Stomach (tissue), 19 donors: ENCODE results near the gene GBE1. TPM values are rescaled to one million over a fixed set of nuclear protein-coding genes. Genes with fewer than 3 reads are reported as not detected.

Experiments
- DNase-seq, 2 donors: peaks; one replicate each; pipeline versions ENCODE4 v3.0.0 to v3.0.0-alpha.2; 2013 to 2019
- H3K27ac ChIP-seq, 5 donors: fragments of 200-600 bp in 4 of 5; sonication (generic) in 4 of 5; one replicate each; pipeline ENCODE4 v1.5.1; 2013 to 2019; ENCODE audit warnings: mild to moderate bottlenecking in 1 of 5, moderate library complexity in 1 of 5
- H3K27me3 ChIP-seq, 3 donors: fragments of 200-600 bp; sonication (generic); one replicate each; pipeline ENCODE4 v1.5.1; 2017 to 2019; ENCODE audit warnings: mixed run types in 1 of 3
- H3K36me3 ChIP-seq, 4 donors: fragments of 200-600 bp; sonication (generic); 1 replicate in 3 of 4; 2 replicates in 1 of 4; pipeline ENCODE4 v1.5.1; 2016 to 2019
- H3K4me1 ChIP-seq, 4 donors: fragments of 200-600 bp; sonication (generic); one replicate each; pipeline ENCODE4 v1.5.1; 2016 to 2019
- H3K4me3 ChIP-seq, 4 donors: fragments of 200-600 bp; sonication (generic) in 3 of 4; one replicate each; pipeline ENCODE4 v1.5.1; 2016 to 2019; ENCODE audit warnings: mild to moderate bottlenecking in 1 of 4
- H3K9me3 ChIP-seq, 4 donors: fragments of 200-600 bp; sonication (generic); one replicate each; pipeline ENCODE4 v1.5.1; 2016 to 2019
- EP300 ChIP-seq: sonication (generic); formaldehyde crosslinking; IDR thresholded peaks from one replicate; pipeline ENCODE4 v1.6.1; 2017; ENCODE audit warnings: antibody characterized with exemption
- POLR2A ChIP-seq, 4 donors: fragments of 450-650 bp; IDR thresholded peaks; one replicate each; pipeline ENCODE4 v1.6.1; 2016; ENCODE audit warnings: antibody characterized with exemption in 4 of 4, control low read depth in 2 of 4, mild to moderate bottlenecking in 1 of 4, moderate library complexity in 1 of 4
- POLR2AphosphoS5 ChIP-seq, 3 donors: sonication (generic); formaldehyde crosslinking; IDR thresholded peaks; one replicate each; pipeline ENCODE4 v1.6.1; 2016; ENCODE audit warnings: antibody characterized with exemption in 3 of 3
- WGBS, 5 donors: extraction: QIAGEN DNeasy Blood & Tissue Kit in 3 of 5; methylation state at CpG; one replicate each; pipeline versions ENCODE4 v1.1.5 to v1.1.7; 2013 to 2018; 5-methylcytosine and 5-hydroxymethylcytosine counted together
- intact Hi-C: fragments of 100-400 bp; cut with DNase I; formaldehyde crosslinking; loops from one replicate; pipeline ENCODE4 v1.15.1; 2023; ENCODE audit warnings: low total_unique reads
- long read RNA-seq, 10 donors: transcript quantifications; one replicate each; lab custom pipeline, GENCODE V29; 2026
- polyA plus RNA-seq, 3 donors: library from polyadenylated mRNA; stranded (reverse); fragments of 200-250 nt; gene quantifications; one replicate each; pipeline ENCODE4 v1.2.3, GENCODE V29; 2013
- total RNA-seq, 5 donors: library from RNA; depleted of rRNA; stranded (reverse); fragments of >200 nt; gene quantifications; one replicate each; pipeline versions ENCODE4 v1.1.0 to v1.2.3, GENCODE V29; 2014 to 2016
- TF ChIP-seq, protein P1 (sequence below), 7 experiments: fragments of 450-650 bp in 4 of 7; fragments of 200-600 bp in 3 of 7; sonication (generic) in 3 of 7; IDR thresholded peaks; one replicate each; pipeline ENCODE4 v1.5.1; 2016 to 2019; ENCODE audit warnings: antibody characterized with exemption in 7 of 7, control low read depth in 2 of 7, mild to moderate bottlenecking in 1 of 7
- donor health status: healthy with polysubstance abuse.
- donor health status: Bipolar disorder and iron deficiency.
- donor health status: healthy.

GBE1 gene
- 10 to 100 TPM in 3 of 5 donors, 1 to 10 TPM in 2; 8.2 to 57.1 (median 11.2) TPM for total RNA-seq
- polyA plus RNA-seq, result 10 to 100 TPM; 11.2 to 13.9 (median 11.9) TPM
- long read RNA-seq, donor 1, partial matches to known transcripts, result 6 of 6 reads
- long read RNA-seq, donor 1, other reads (novel, unspliced or antisense), result 0 of 6 reads
- long read RNA-seq, donor 2, result 0 reads
- long read RNA-seq, donor 3, partial matches to known transcripts, result 0 of 2 reads
- long read RNA-seq, donor 3, other reads (novel, unspliced or antisense), result 0 of 2 reads
- long read RNA-seq, donor 4, result 0 reads
- long read RNA-seq, donor 5, partial matches to known transcripts, result 9 of 13 reads
- long read RNA-seq, donor 5, other reads (novel, unspliced or antisense), result 0 of 13 reads
- long read RNA-seq, donor 6, result 0 reads
- long read RNA-seq, donor 7, partial matches to known transcripts, result 0 of 1 reads
- long read RNA-seq, donor 7, other reads (novel, unspliced or antisense), result 0 of 1 reads
- long read RNA-seq, donor 8, partial matches to known transcripts, result 8 of 9 reads
- long read RNA-seq, donor 8, other reads (novel, unspliced or antisense), result 0 of 9 reads
- long read RNA-seq, donor 9, partial matches to known transcripts, result 7 of 7 reads
- long read RNA-seq, donor 9, other reads (novel, unspliced or antisense), result 0 of 7 reads
- long read RNA-seq, donor 10, result 0 reads

DNA sequence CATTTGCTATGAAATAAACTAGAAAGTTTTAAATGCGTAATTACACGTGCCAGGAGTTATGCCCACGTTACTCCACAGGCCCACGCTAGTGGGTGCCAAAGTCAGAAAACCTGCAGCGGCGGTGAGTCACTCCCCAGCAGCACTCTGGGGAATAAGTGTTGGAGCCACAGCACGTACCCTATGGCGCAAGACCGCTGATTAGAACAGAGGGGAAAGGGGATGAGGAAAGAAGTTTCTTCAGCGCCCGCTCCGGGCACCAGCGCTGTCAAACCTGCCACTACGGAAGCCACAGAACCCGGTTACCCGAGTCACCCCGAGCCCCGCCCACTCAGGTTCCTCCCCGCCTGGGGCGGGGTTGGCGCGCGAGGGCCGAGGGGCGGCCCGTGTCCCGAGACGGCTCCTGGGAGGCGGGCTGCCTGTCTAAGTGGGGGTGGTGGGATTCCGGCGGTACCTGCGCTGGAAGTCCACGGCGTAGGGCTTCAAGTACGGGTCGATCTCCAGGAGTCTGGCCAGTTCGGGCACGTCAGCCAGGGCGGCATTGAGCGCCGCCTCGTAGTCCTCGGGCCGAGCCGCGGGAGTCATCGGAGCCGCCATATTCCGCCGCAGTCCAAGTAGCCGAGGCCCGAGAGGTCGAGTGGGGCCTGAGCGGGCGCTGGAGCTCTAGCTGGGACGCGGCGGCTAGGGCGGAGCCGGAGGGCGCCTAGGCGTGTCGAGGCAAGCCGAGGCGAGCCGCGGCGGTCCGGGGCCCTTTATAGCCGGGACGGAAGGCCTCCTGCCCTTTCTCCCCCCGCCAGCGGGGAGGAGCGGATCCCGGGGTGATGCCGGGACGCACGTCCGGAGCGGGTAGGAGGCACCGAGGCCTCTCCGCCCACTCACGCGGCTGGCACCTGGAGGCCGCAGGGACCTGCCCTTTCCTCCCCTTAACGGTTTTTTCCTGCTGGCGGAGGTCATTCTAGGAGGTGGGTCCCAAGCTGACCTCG, at the start of gene GBE1:
Gene GBE1 (minus strand): TSS at position 722 of the 980 bp plus-strand sequence. CDS start 128 bp downstream, at position 594.
- TF ChIP-seq EP300, result peak; percentile 38
- peak; percentile 63 to 85 (median 75) for TF ChIP-seq POLR2AphosphoS5 (IDR thresholded peaks at IDR 0.05)
- TF ChIP-seq, protein P1, sequence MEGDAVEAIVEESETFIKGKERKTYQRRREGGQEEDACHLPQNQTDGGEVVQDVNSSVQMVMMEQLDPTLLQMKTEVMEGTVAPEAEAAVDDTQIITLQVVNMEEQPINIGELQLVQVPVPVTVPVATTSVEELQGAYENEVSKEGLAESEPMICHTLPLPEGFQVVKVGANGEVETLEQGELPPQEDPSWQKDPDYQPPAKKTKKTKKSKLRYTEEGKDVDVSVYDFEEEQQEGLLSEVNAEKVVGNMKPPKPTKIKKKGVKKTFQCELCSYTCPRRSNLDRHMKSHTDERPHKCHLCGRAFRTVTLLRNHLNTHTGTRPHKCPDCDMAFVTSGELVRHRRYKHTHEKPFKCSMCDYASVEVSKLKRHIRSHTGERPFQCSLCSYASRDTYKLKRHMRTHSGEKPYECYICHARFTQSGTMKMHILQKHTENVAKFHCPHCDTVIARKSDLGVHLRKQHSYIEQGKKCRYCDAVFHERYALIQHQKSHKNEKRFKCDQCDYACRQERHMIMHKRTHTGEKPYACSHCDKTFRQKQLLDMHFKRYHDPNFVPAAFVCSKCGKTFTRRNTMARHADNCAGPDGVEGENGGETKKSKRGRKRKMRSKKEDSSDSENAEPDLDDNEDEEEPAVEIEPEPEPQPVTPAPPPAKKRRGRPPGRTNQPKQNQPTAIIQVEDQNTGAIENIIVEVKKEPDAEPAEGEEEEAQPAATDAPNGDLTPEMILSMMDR (IDR thresholded peaks at IDR 0.05), result peak in 3 of 7 experiments; percentile 26 to 41 (median 29)
- peak in 2 of 4 donors; percentile 33 to 68 for TF ChIP-seq POLR2A (IDR thresholded peaks at IDR 0.05)
- Histone ChIP-seq H3K9me3 (no peaks in the 10 kb centered on the region), H3K27ac (peak within 1 kb of the TSS; percentile 97 to 99 (median 98)), H3K4me3 (peak within 1 kb of the TSS; percentile 52 to 73 (median 62)), H3K36me3 (peaks cover 0 to 4% (median 0%) of the 10 kb centered on the region in 4 donors), H3K4me1 (peaks cover 5 to 41% (median 19%) of the 10 kb centered on the region in 4 donors), H3K27me3 (no peaks in the 10 kb centered on the region)
- DNase-seq, result peak; percentile 93 to 96
- intact Hi-C loops, result no loop called here
- 0 to 1% (median 0%) methylated on average over 44 to 88 of the region's 88 CpGs for WGBS, 5 donors

GRCh38 chr3:81808900-81809299, 47.5 kb upstream of the GBE1 start:
- Histone ChIP-seq H3K27ac (no peak overlapping the region), H3K27me3 (no peaks in the 10 kb centered on the region), H3K4me1 (no peaks in the 10 kb centered on the region), H3K9me3 (no peaks in the 10 kb centered on the region), H3K4me3 (no peak overlapping the region), H3K36me3 (no peaks in the 10 kb centered on the region)
- 63 to 73% (median 72%) methylated on average over 2 of the region's 2 CpGs for WGBS, 5 donors
- no peak for TF ChIP-seq POLR2A (IDR thresholded peaks at IDR 0.05)
- no peak for TF ChIP-seq POLR2AphosphoS5 (IDR thresholded peaks at IDR 0.05)
- no peak for TF ChIP-seq EP300
- TF ChIP-seq, protein P1 (IDR thresholded peaks at IDR 0.05), result no peak
- intact Hi-C loops, result no loop called here
- no peak for DNase-seq

DNA sequence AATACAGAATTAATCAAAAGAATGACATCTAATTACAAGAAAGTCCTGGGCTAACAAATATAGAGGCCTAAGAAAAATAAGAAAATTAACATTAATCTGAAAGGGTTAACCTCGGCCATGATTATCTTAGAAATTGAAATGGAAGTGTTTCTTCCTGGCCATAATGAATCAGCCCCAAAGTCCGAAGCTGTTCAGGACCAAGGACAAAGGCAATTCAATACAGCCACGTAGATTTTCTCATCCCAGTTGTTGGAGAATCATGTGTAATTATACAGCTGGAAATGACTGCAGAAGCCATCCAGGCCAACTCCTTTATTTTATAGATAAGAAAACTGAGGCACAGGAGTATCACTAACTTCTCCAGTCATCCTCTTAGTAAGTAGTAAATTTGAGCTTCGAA, 38.0 kb upstream of the GBE1 start:
- TF ChIP-seq POLR2A (IDR thresholded peaks at IDR 0.05), result no peak
- TF ChIP-seq EP300, result no peak
- TF ChIP-seq, protein P1 (IDR thresholded peaks at IDR 0.05), result no peak
- TF ChIP-seq POLR2AphosphoS5 (IDR thresholded peaks at IDR 0.05), result no peak

GRCh38 chr3:81793410-81793809, 32.0 kb upstream of the GBE1 start:
- intact Hi-C loops, result no loop called here
- H3K36me3 ChIP-seq, result no peaks in the 10 kb centered on the region
- H3K27ac ChIP-seq, result no peak overlapping the region
- H3K4me1 ChIP-seq, result no peaks in the 10 kb centered on the region
- DNase-seq, result no peak
- no peaks in the 10 kb centered on the region for H3K9me3 ChIP-seq
- no peak overlapping the region for H3K4me3 ChIP-seq
- TF ChIP-seq, protein P1 (IDR thresholded peaks at IDR 0.05), result no peak
- TF ChIP-seq EP300 (no peak), POLR2AphosphoS5 (IDR thresholded peaks at IDR 0.05) (no peak), POLR2A (IDR thresholded peaks at IDR 0.05) (no peak)
- no peaks in the 10 kb centered on the region for H3K27me3 ChIP-seq

More for the DNA sequence above, 38.0 kb upstream of the GBE1 start:
- DNase-seq, result peak in 1 of 2 donors; percentile 8
- intact Hi-C loops, result no loop called here
- Histone ChIP-seq H3K4me1 (no peaks in the 10 kb centered on the region), H3K4me3 (no peak overlapping the region), H3K27ac (no peak overlapping the region), H3K9me3 (no peaks in the 10 kb centered on the region), H3K36me3 (no peaks in the 10 kb centered on the region), H3K27me3 (no peaks in the 10 kb centered on the region)
- WGBS, 5 donors, result 42 to 47% (median 46%) methylated on average over 4 of the region's 4 CpGs
